Lung microvascular endothelial cell (primary cell): ENCODE results near the gene MARK3. TPM values are rescaled to one million over a fixed set of nuclear protein-coding genes. Genes with fewer than 3 reads are reported as not detected.

Experiments used
- DNase-seq, 2 donors: peaks; one replicate each; pipeline versions ENCODE4 v3.0.0 to v3.0.0-alpha.2; 2010; ENCODE audit warnings: low read depth in 2 of 2
- total RNA-seq: library from RNA; depleted of rRNA; stranded (reverse); fragments of >200 nt; gene quantifications from 2 replicates; pipeline ENCODE4 v1.2.1, GENCODE V29; 2014

MARK3 gene
- total RNA-seq, 1 donor from 2014 or later: 49.4 TPM

- DNase-seq: peak; percentile 53 to 61
Measured at GRCh38 chr14:103393676-103394626, 8.7 kb downstream of the MARK3 start.

GRCh38 chr14:103395244-103395643 lies 10.0 kb downstream of the MARK3 start:
- DNase-seq: peak in 1 of 2 donors; percentile 65

GRCh38 chr14:103396463-103396862 lies 11.2 kb downstream of the MARK3 start:
- no peak for DNase-seq

- peak in 1 of 2 donors; percentile 47 for DNase-seq
Measured at GRCh38 chr14:103398427-103399195, 13.4 kb downstream of the MARK3 start.

GRCh38 chr14:103400537-103400936 lies 15.3 kb downstream of the MARK3 start:
- DNase-seq: no peak

- DNase-seq: peak; percentile 65 to 91
Measured at GRCh38 chr14:103401223-103402214, 16.3 kb downstream of the MARK3 start.

GRCh38 chr14:103402695-103403094 lies 17.5 kb downstream of the MARK3 start:
- peak in 1 of 2 donors; percentile 18 for DNase-seq

GRCh38 chr14:103404032-103404918 lies 19.1 kb downstream of the MARK3 start:
- DNase-seq: peak in 1 of 2 donors; percentile 17

- peak in 1 of 2 donors; percentile 67 for DNase-seq
Measured at GRCh38 chr14:103404920-103405319, 19.7 kb downstream of the MARK3 start.

- DNase-seq: peak; percentile 40 to 57
Measured at GRCh38 chr14:103408491-103409155, 23.4 kb downstream of the MARK3 start.

- DNase-seq: no peak
Measured at GRCh38 chr14:103416916-103417315, 31.7 kb downstream of the MARK3 start.

- peak in 1 of 2 donors; percentile 29 for DNase-seq
Measured at GRCh38 chr14:103418481-103418818, 33.2 kb downstream of the MARK3 start.

GRCh38 chr14:103421556-103421955 lies 36.3 kb downstream of the MARK3 start:
- DNase-seq: no peak

GRCh38 chr14:103423050-103423461 lies 37.8 kb downstream of the MARK3 start:
- DNase-seq: peak in 1 of 2 donors; percentile 35

- DNase-seq: peak; percentile 27 to 51
Measured at GRCh38 chr14:103427485-103428443, 42.5 kb downstream of the MARK3 start.

GRCh38 chr14:103428723-103429556 lies 43.7 kb downstream of the MARK3 start:
- DNase-seq: peak in 1 of 2 donors; percentile 46

GRCh38 chr14:103430358-103430757 lies 45.1 kb downstream of the MARK3 start:
- no peak for DNase-seq
